ENCODE data around the gene GPATCH1. TPM values are rescaled to one million over a fixed set of nuclear protein-coding genes. Genes with fewer than 3 reads are reported as not detected.

The GPATCH1 gene
- total RNA-seq, 1 donor from 2014 or later = 8.2 TPM

- TF ChIP-seq, protein P1, sequence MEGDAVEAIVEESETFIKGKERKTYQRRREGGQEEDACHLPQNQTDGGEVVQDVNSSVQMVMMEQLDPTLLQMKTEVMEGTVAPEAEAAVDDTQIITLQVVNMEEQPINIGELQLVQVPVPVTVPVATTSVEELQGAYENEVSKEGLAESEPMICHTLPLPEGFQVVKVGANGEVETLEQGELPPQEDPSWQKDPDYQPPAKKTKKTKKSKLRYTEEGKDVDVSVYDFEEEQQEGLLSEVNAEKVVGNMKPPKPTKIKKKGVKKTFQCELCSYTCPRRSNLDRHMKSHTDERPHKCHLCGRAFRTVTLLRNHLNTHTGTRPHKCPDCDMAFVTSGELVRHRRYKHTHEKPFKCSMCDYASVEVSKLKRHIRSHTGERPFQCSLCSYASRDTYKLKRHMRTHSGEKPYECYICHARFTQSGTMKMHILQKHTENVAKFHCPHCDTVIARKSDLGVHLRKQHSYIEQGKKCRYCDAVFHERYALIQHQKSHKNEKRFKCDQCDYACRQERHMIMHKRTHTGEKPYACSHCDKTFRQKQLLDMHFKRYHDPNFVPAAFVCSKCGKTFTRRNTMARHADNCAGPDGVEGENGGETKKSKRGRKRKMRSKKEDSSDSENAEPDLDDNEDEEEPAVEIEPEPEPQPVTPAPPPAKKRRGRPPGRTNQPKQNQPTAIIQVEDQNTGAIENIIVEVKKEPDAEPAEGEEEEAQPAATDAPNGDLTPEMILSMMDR (IDR thresholded peaks at IDR 0.05) = no peak
- H3K27me3 Mint-ChIP-seq (ENCODE audit: unreplicated experiment) = no peaks in the 10 kb centered on the region
- H3K4me3 Mint-ChIP-seq (ENCODE audit: unreplicated experiment) = no peak overlapping the region
- H3K4me1 Mint-ChIP-seq (ENCODE audit: unreplicated experiment) = peaks cover 7% of the 10 kb centered on the region
- H3K36me3 Mint-ChIP-seq (ENCODE audit: unreplicated experiment) = no peaks in the 10 kb centered on the region
- no peak for DNase-seq (ENCODE audit: extremely low spot score, unreplicated experiment)
- H3K27ac Mint-ChIP-seq (ENCODE audit: unreplicated experiment) = no peak overlapping the region
- peaks cover 3% of the 10 kb centered on the region for H3K9me3 Mint-ChIP-seq (ENCODE audit: unreplicated experiment)
These were observed 86.5 kb downstream of the GPATCH1 start for GRCh38 chr19:33167438-33167837.

GRCh38 chr19:33168528-33168927, 87.5 kb downstream of the GPATCH1 start:
- Mint-ChIP-seq H3K27me3 (ENCODE audit: unreplicated experiment) (no peaks in the 10 kb centered on the region), H3K4me3 (ENCODE audit: unreplicated experiment) (no peak overlapping the region), H3K4me1 (ENCODE audit: unreplicated experiment) (peaks cover 12% of the 10 kb centered on the region), H3K36me3 (ENCODE audit: unreplicated experiment) (no peaks in the 10 kb centered on the region), H3K27ac (ENCODE audit: unreplicated experiment) (no peak overlapping the region), H3K9me3 (ENCODE audit: unreplicated experiment) (peaks cover 3% of the 10 kb centered on the region)
- TF ChIP-seq, protein P1 (IDR thresholded peaks at IDR 0.05) = no peak
- DNase-seq (ENCODE audit: extremely low spot score, unreplicated experiment) = no peak

DNA sequence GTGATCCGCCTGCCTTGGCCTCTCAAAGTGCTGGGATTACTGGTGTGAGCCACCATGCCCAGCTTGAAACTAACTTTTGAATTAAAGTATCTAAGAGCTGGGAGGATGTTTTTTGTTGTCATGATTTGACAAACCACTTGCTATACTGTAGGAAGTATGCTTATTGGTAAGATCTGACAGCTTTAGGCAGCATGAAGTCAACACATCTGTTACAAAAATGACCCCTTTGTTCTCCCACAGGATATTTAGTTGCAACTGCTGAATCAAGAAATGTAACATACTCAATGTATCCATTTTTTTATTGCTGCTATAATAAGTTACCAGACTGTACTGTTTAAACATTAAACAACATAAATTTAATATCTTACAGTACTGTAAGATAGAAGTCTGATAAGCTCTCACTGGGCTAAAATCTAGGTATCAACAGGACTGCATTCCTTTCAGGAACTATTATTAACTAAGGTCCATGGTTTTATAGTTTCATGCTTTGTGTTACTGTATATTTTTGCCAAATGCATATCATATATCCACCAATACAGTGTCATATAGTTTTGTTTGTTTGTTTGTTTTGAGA, 90.3 kb downstream of the GPATCH1 start:
- H3K9me3 Mint-ChIP-seq (ENCODE audit: unreplicated experiment) = peaks cover 3% of the 10 kb centered on the region
- DNase-seq (ENCODE audit: extremely low spot score, unreplicated experiment) = no peak
- TF ChIP-seq, protein P1 (IDR thresholded peaks at IDR 0.05) = no peak
- H3K27me3 Mint-ChIP-seq (ENCODE audit: unreplicated experiment) = no peaks in the 10 kb centered on the region
- H3K4me3 Mint-ChIP-seq (ENCODE audit: unreplicated experiment) = no peak overlapping the region
- H3K4me1 Mint-ChIP-seq (ENCODE audit: unreplicated experiment) = peaks cover 23% of the 10 kb centered on the region
- H3K36me3 Mint-ChIP-seq (ENCODE audit: unreplicated experiment) = no peaks in the 10 kb centered on the region
- H3K27ac Mint-ChIP-seq (ENCODE audit: unreplicated experiment) = no peak overlapping the region

GRCh38 chr19:33171916-33172359, 91.0 kb downstream of the GPATCH1 start:
- no peak for DNase-seq (ENCODE audit: extremely low spot score, unreplicated experiment)
- Mint-ChIP-seq H3K27ac (ENCODE audit: unreplicated experiment) (peak overlapping the region; percentile 15), H3K27me3 (ENCODE audit: unreplicated experiment) (no peaks in the 10 kb centered on the region), H3K9me3 (ENCODE audit: unreplicated experiment) (peaks cover 3% of the 10 kb centered on the region), H3K4me1 (ENCODE audit: unreplicated experiment) (peaks cover 23% of the 10 kb centered on the region), H3K4me3 (ENCODE audit: unreplicated experiment) (no peak overlapping the region), H3K36me3 (ENCODE audit: unreplicated experiment) (no peaks in the 10 kb centered on the region)
- TF ChIP-seq, protein P1 (IDR thresholded peaks at IDR 0.05) = no peak

- Mint-ChIP-seq H3K4me3 (ENCODE audit: unreplicated experiment) (no peak overlapping the region), H3K27ac (ENCODE audit: unreplicated experiment) (no peak overlapping the region), H3K36me3 (ENCODE audit: unreplicated experiment) (no peaks in the 10 kb centered on the region), H3K9me3 (ENCODE audit: unreplicated experiment) (no peaks in the 10 kb centered on the region), H3K27me3 (ENCODE audit: unreplicated experiment) (peaks cover under 1% of the 10 kb centered on the region), H3K4me1 (ENCODE audit: unreplicated experiment) (peaks cover 31% of the 10 kb centered on the region)
- TF ChIP-seq, protein P1 (IDR thresholded peaks at IDR 0.05) = no peak
- no peak for DNase-seq (ENCODE audit: extremely low spot score, unreplicated experiment)
These were observed 93.2 kb downstream of the GPATCH1 start for GRCh38 chr19:33174186-33174585.

Measured in osteocyte (in vitro differentiated cells).